HCT116 (cell line): ENCODE measurements around the gene ATXN2. TPM values are rescaled to one million over a fixed set of nuclear protein-coding genes. Genes with fewer than 3 reads are reported as not detected.

Experiments used
- ATAC-seq: fragments of 200-7000 bp; cut with Tn5 transposase; 2 replicates; pipeline ENCODE4 v1.9.1; 2020; ENCODE audit warnings: mild to moderate bottlenecking, moderate library complexity
- BruUV-seq: library from RNA; stranded (reverse); fragments of 400-500 nt; replicated peaks from 2 replicates; lab custom pipeline; 2021; lab: Mats Ljungman, UMichigan
- CTCF ChIA-PET: fragments of 300-600 bp; sonication (Branson Sonifier 250); formaldehyde crosslinking; loops from one replicate; lab custom pipeline; 2021; ENCODE audit warnings: antibody characterized with exemption; lab: Charles Lee
- POLR2A ChIA-PET: fragments of 300-600, 350-600 bp; sonication (Branson Sonifier 250); formaldehyde crosslinking; loops from one replicate; lab custom pipeline; 2021; ENCODE audit warnings: antibody characterized with exemption; lab: Charles Lee
- RAD21 ChIA-PET, 2 experiments: fragments of 300-600 bp; sonication (Branson Sonifier 250); formaldehyde crosslinking; loops; one replicate each; lab custom pipeline; 2023; ENCODE audit warnings: low total read pairs in 2 of 2; ENCODE audit not compliant: uncharacterized antibody in 2 of 2, unreplicated experiment in 2 of 2, low non-redundant PET in 1 of 2; lab: Charles Lee
- DNase-seq: peaks from one replicate; pipeline ENCODE4 v3.0.0-alpha.2; 2010; ENCODE audit warnings: low read depth, low spot score
- H2AFZ ChIP-seq: fragments of 200-600 bp; shearing (Covaris generic), sonication (generic); 2 replicates; pipeline ENCODE4 v1.6.1; 2017; ENCODE audit warnings: low read depth, mixed run types, mixed read lengths, antibody characterized with exemption, low read length; ENCODE audit not compliant: poor library complexity, severe bottlenecking
- H3K27ac ChIP-seq: 2 replicates; pipeline ENCODE4 v1.5.1; 2012; ENCODE audit warnings: low read depth, low read length
- H3K27me3 ChIP-seq: fragments of 200-600 bp; sonication (generic); 2 replicates; pipeline ENCODE4 v1.6.1; 2016; ENCODE audit warnings: mixed run types, low read length, mixed read lengths; ENCODE audit not compliant: insufficient read depth
- H3K36me3 ChIP-seq, 2 experiments: fragments of 200-500 bp in 1 of 2; fragments of 200-600 bp in 1 of 2; sonication (Bioruptor generic) in 1 of 2; sonication (generic) in 1 of 2; 2 replicates each; pipeline versions ENCODE4 v1.5.1 to v1.6.1; 2014 to 2016; ENCODE audit warnings: low read length in 2 of 2, inconsistent platforms in 1 of 2, mixed read lengths in 1 of 2, mixed run types in 1 of 2; ENCODE audit not compliant: insufficient read depth in 2 of 2, control insufficient read depth in 1 of 2
- H3K4me1 ChIP-seq, 2 experiments: fragments of 200-600 bp in 1 of 2; sonication (generic) in 1 of 2; 2 replicates each; pipeline versions ENCODE4 v1.5.1 to v1.6.1; 2012 to 2017; ENCODE audit warnings: low read length in 2 of 2, inconsistent platforms in 1 of 2, mild to moderate bottlenecking in 1 of 2, mixed read lengths in 1 of 2, mixed run types in 1 of 2, moderate library complexity in 1 of 2; ENCODE audit not compliant: insufficient read depth in 2 of 2, control insufficient read depth in 1 of 2
- H3K4me2 ChIP-seq: fragments of 200-600 bp; sonication (generic); 2 replicates; pipeline ENCODE4 v1.6.1; 2017; ENCODE audit warnings: mixed run types, low read length, mixed read lengths
- H3K4me3 ChIP-seq, 2 experiments: fragments of 200-600 bp in 1 of 2; sonication (generic) in 1 of 2; replicated peaks in 1 of 2; 2 replicates each; pipeline ENCODE4 v1.5.1; 2011 to 2016; ENCODE audit warnings: low read length in 2 of 2, control low read depth in 1 of 2, low read depth in 1 of 2, mild to moderate bottlenecking in 1 of 2, mixed read lengths in 1 of 2, mixed run types in 1 of 2
- H3K79me2 ChIP-seq: fragments of 200-600 bp; sonication (generic); 2 replicates; pipeline ENCODE4 v1.6.1; 2017; ENCODE audit warnings: mild to moderate bottlenecking, mixed run types, low read length, moderate library complexity, mixed read lengths; ENCODE audit not compliant: insufficient read depth
- H3K9ac ChIP-seq: fragments of 200-600 bp; sonication (generic); 2 replicates; pipeline ENCODE4 v1.6.1; 2016; ENCODE audit warnings: low read length, mixed read lengths
- H3K9me2 ChIP-seq: fragments of 200-600 bp; sonication (generic), shearing (Covaris generic); 2 replicates; pipeline ENCODE4 v1.6.1; 2017; ENCODE audit warnings: mixed run types, mild to moderate bottlenecking, moderate library complexity; ENCODE audit not compliant: insufficient read depth
- H3K9me3 ChIP-seq, 2 experiments: fragments of 200-500 bp in 1 of 2; fragments of 200-600 bp in 1 of 2; sonication (Bioruptor generic) in 1 of 2; sonication (generic) in 1 of 2; 2 replicates each; pipeline ENCODE4 v1.6.1; 2014 to 2017; ENCODE audit warnings: low read length in 2 of 2, mixed read lengths in 2 of 2, inconsistent platforms in 1 of 2, low read depth in 1 of 2, mild to moderate bottlenecking in 1 of 2, mixed run types in 1 of 2, moderate library complexity in 1 of 2; ENCODE audit not compliant: control insufficient read depth in 1 of 2, insufficient read depth in 1 of 2
- H4K20me1 ChIP-seq: fragments of 200-600 bp; sonication (generic), shearing (Covaris generic); 2 replicates; pipeline ENCODE4 v1.6.1; 2017; ENCODE audit warnings: mixed run types, mild to moderate bottlenecking, moderate library complexity; ENCODE audit not compliant: insufficient read depth
- CBX3 ChIP-seq: IDR thresholded peaks from 2 replicates; pipeline ENCODE4 v1.6.1; 2012; ENCODE audit warnings: low read depth
- CTCF ChIP-seq, 3 experiments: fragments of 200-600 bp in 1 of 3; sonication (generic) in 1 of 3; IDR thresholded peaks in 2 of 3; conservative IDR thresholded peaks in 1 of 3; 2 replicates each; pipeline ENCODE4 v1.5.1; 2012 to 2017; ENCODE audit warnings: low read depth in 2 of 3, low read length in 2 of 3, antibody characterized with exemption in 1 of 3, borderline replicate concordance in 1 of 3, control low read depth in 1 of 3, mild to moderate bottlenecking in 1 of 3, mixed read lengths in 1 of 3, mixed run types in 1 of 3, moderate library complexity in 1 of 3; ENCODE audit not compliant: insufficient read depth in 1 of 3
- EGR1 ChIP-seq: IDR thresholded peaks from 2 replicates; pipeline ENCODE4 v1.6.1; 2012; ENCODE audit warnings: low read depth
- EZH2phosphoT487 ChIP-seq: fragments of 200-600 bp; IDR thresholded peaks from 2 replicates; pipeline ENCODE4 v1.6.1; 2018; ENCODE audit warnings: antibody characterized with exemption, borderline replicate concordance
- FOSL1 ChIP-seq: IDR thresholded peaks from 2 replicates; pipeline ENCODE4 v1.6.1; 2012; ENCODE audit warnings: low read depth
- JUND ChIP-seq: IDR thresholded peaks from 2 replicates; pipeline ENCODE4 v1.6.1; 2012
- MAX ChIP-seq: IDR thresholded peaks from 2 replicates; pipeline ENCODE4 v1.6.1; 2012
- RAD21 ChIP-seq: IDR thresholded peaks from 2 replicates; pipeline ENCODE4 v1.6.1; 2012; ENCODE audit warnings: low read depth, mild to moderate bottlenecking
- SRF ChIP-seq: IDR thresholded peaks from 2 replicates; pipeline ENCODE4 v1.6.1; 2012; ENCODE audit warnings: low read depth
- TCF7L2 ChIP-seq: IDR thresholded peaks from 2 replicates; pipeline ENCODE4 v1.7.0; 2011; ENCODE audit warnings: borderline replicate concordance, inconsistent platforms; ENCODE audit not compliant: insufficient read depth, insufficient read length; ENCODE audit errors: extremely low read depth
- YY1 ChIP-seq: IDR thresholded peaks from 2 replicates; pipeline ENCODE4 v1.6.1; 2011; ENCODE audit warnings: low read length, low read depth, moderate library complexity, mild to moderate bottlenecking; ENCODE audit not compliant: insufficient replicate concordance; ENCODE audit errors: extremely low read depth
- ZBTB33 ChIP-seq: IDR thresholded peaks from 2 replicates; pipeline ENCODE4 v1.6.1; 2011; ENCODE audit warnings: mild to moderate bottlenecking, low read length, moderate library complexity; ENCODE audit not compliant: insufficient replicate concordance; ENCODE audit errors: extremely low read depth
- ZFX ChIP-seq: fragments of 450-650 bp; IDR thresholded peaks from 2 replicates; pipeline ENCODE4 v1.6.1; 2017
- ZNF274 ChIP-seq: fragments of 200-500 bp; sonication (Bioruptor generic); IDR thresholded peaks from 2 replicates; pipeline ENCODE4 v1.6.1; 2014; ENCODE audit warnings: mild to moderate bottlenecking, low read depth, low read length, inconsistent platforms
- intact Hi-C: fragments of 100-400 bp; cut with micrococcal nuclease; formaldehyde crosslinking; loops from 2 replicates; pipeline ENCODE4 v1.10.0; 2022
- total RNA-seq: library from RNA; stranded (reverse); gene quantifications from one replicate; pipeline ENCODE4 v1.2.1, GENCODE V29; 2021; ENCODE audit not compliant: unreplicated experiment
- TF ChIP-seq, protein P1 (sequence below): IDR thresholded peaks from 2 replicates; pipeline ENCODE4 v1.6.1; 2012; ENCODE audit warnings: low read depth
- TF ChIP-seq, protein P2 (sequence below): IDR thresholded peaks from 2 replicates; pipeline ENCODE4 v1.6.1; 2012

The ATXN2 gene
- total RNA-seq, 1 experiment from 2014 or later: 72.7 TPM

DNA sequence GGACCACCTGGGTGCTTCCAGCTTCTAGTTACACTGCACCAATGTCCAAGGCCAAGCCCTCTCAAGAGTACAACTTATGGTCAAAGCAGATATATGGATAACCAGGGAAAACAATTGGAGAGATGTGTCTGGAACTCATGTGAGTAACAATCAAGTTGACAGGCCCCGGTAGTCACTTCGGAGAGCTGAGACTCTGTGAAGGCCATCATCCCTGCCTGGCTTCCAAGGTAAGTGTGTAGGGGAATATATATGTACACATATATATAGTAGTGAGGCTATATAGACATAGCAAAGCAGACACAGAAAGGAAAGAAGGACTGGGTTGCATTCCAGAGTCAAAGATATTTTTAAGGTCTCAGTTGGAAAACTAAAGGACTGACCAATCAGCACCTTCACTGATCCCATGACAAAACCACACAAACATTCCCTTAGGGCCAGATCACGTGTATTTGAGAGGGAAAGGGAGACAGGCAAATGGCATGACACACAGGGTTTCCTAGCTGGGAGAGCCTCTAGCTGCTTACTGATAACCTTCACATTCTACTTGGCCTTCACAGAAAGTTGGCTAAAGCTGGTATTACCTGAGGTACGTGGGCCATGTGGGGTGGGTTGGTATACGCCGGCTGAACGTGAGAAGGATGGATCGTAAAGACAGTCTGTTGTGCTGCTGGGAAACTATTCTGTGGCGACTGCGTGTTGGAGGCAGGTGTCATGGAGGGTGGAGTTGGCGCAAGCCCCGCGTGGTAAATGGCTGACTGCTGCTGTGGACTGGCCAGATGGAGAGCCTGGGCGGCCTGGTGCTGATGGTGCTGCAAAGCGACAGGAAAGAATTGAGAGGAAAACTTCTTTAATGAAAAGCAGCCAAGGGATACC lies 143.4 kb downstream of the ATXN2 start:
- no peaks in the 10 kb centered on the region; the same call in 1 of the 2 replicates for H4K20me1 ChIP-seq
- no peaks in the 10 kb centered on the region for H3K4me1 ChIP-seq
- ChIA-PET RAD21 (no interaction called here), POLR2A (no interaction called here), CTCF (no interaction called here)
- H3K27me3 ChIP-seq: no peaks in the 10 kb centered on the region
- H3K9me3 ChIP-seq: no peaks in the 10 kb centered on the region
- H3K27ac ChIP-seq: no peak overlapping the region
- no peak overlapping the region for H3K4me3 ChIP-seq
- intact Hi-C loops: no loop called here
- H3K79me2 ChIP-seq: no peaks in the 10 kb centered on the region; the same call in 1 of the 2 replicates
- no TSS peak for BruUV-seq
- peaks cover 33 to 34% of the 10 kb centered on the region in 2 experiments; a peak in 3 of 4 replicates for H3K36me3 ChIP-seq
- H3K9me2 ChIP-seq: no peaks in the 10 kb centered on the region
- H3K9ac ChIP-seq: no peak overlapping the region
- no peak overlapping the region for H2AFZ ChIP-seq
- TF ChIP-seq ZFX: no peak
- TF ChIP-seq EGR1: no peak
- TF ChIP-seq EZH2phosphoT487: no peak
- TF ChIP-seq CBX3: no peak
- TF ChIP-seq SRF: no peak
- no peak for TF ChIP-seq JUND
- TF ChIP-seq ZNF274: no peak
- no peak for TF ChIP-seq ZBTB33
- no peak for TF ChIP-seq YY1
- no peak for TF ChIP-seq RAD21
- TF ChIP-seq, protein P1, sequence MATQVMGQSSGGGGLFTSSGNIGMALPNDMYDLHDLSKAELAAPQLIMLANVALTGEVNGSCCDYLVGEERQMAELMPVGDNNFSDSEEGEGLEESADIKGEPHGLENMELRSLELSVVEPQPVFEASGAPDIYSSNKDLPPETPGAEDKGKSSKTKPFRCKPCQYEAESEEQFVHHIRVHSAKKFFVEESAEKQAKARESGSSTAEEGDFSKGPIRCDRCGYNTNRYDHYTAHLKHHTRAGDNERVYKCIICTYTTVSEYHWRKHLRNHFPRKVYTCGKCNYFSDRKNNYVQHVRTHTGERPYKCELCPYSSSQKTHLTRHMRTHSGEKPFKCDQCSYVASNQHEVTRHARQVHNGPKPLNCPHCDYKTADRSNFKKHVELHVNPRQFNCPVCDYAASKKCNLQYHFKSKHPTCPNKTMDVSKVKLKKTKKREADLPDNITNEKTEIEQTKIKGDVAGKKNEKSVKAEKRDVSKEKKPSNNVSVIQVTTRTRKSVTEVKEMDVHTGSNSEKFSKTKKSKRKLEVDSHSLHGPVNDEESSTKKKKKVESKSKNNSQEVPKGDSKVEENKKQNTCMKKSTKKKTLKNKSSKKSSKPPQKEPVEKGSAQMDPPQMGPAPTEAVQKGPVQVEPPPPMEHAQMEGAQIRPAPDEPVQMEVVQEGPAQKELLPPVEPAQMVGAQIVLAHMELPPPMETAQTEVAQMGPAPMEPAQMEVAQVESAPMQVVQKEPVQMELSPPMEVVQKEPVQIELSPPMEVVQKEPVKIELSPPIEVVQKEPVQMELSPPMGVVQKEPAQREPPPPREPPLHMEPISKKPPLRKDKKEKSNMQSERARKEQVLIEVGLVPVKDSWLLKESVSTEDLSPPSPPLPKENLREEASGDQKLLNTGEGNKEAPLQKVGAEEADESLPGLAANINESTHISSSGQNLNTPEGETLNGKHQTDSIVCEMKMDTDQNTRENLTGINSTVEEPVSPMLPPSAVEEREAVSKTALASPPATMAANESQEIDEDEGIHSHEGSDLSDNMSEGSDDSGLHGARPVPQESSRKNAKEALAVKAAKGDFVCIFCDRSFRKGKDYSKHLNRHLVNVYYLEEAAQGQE: no peak
- TF ChIP-seq FOSL1: no peak
- TF ChIP-seq CTCF (IDR thresholded peaks at IDR 0.05 in 2 of 3, conservative IDR thresholded peaks at IDR 0.05 in 1 of 3; ENCODE audit: borderline replicate concordance in 1 of 3, insufficient read depth in 1 of 3, low read depth in 2 of 3, low read length in 2 of 3): no peak
- TF ChIP-seq TCF7L2: no peak
- no peak for TF ChIP-seq MAX
- TF ChIP-seq, protein P2, sequence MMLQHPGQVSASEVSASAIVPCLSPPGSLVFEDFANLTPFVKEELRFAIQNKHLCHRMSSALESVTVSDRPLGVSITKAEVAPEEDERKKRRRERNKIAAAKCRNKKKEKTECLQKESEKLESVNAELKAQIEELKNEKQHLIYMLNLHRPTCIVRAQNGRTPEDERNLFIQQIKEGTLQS: no peak
- ATAC-seq (no peak), DNase-seq (no peak)
- no peak overlapping the region for H3K4me2 ChIP-seq
